GM23338 (cell line): ENCODE data around the gene SEL1L3. TPM values are rescaled to one million over a fixed set of nuclear protein-coding genes. Genes with fewer than 3 reads are reported as not detected.

ENCODE experiments used
- ATAC-seq: fragments of 200-7000 bp; cut with Tn5 transposase; 3 replicates; pipeline ENCODE4 v1.9.1; 2020
- DNase-seq: peaks from one replicate; pipeline ENCODE4 v3.0.0-alpha.2; 2015; ENCODE audit warnings: low spot score
- H2AFZ ChIP-seq: fragments of 200-600 bp; sonication (generic); 2 replicates; pipeline ENCODE4 v1.8.0; 2016; ENCODE audit warnings: antibody characterized with exemption, mild to moderate bottlenecking, moderate library complexity
- H3F3A ChIP-seq: fragments of 200-600 bp; sonication (generic); replicated peaks from 2 replicates; pipeline ENCODE4 v1.8.0; 2017; ENCODE audit warnings: antibody characterized with exemption, mixed run types, low read depth
- H3K27ac ChIP-seq: fragments of 200-600 bp; sonication (generic); 2 replicates; pipeline ENCODE4 v1.6.1; 2016; ENCODE audit warnings: low read depth
- H3K27me3 ChIP-seq: fragments of 200-600 bp; sonication (generic); 2 replicates; pipeline ENCODE4 v1.8.0; 2016; ENCODE audit warnings: mild to moderate bottlenecking, mixed run types, moderate library complexity; ENCODE audit not compliant: insufficient read depth
- H3K36me3 ChIP-seq: fragments of 200-600 bp; sonication (generic); 2 replicates; pipeline ENCODE4 v1.8.0; 2016; ENCODE audit warnings: mild to moderate bottlenecking; ENCODE audit not compliant: insufficient read depth
- H3K4me1 ChIP-seq: fragments of 200-600 bp; sonication (generic); 2 replicates; pipeline ENCODE4 v1.8.0; 2016; ENCODE audit warnings: mild to moderate bottlenecking, moderate library complexity; ENCODE audit not compliant: insufficient read depth
- H3K4me2 ChIP-seq: fragments of 200-600 bp; sonication (generic); 2 replicates; pipeline ENCODE4 v1.7.1; 2017; ENCODE audit warnings: mixed run types
- H3K4me3 ChIP-seq: fragments of 200-600 bp; sonication (generic); 2 replicates; pipeline ENCODE4 v1.6.1; 2016; ENCODE audit warnings: mixed run types
- H3K79me2 ChIP-seq: fragments of 200-600 bp; sonication (generic); replicated peaks from 2 replicates; pipeline ENCODE4 v1.8.0; 2017; ENCODE audit warnings: mild to moderate bottlenecking; ENCODE audit not compliant: insufficient read depth
- H3K9me2 ChIP-seq: fragments of 200-600 bp; sonication (generic); 2 replicates; pipeline ENCODE4 v1.8.0; 2017; ENCODE audit not compliant: insufficient read depth
- H4K20me1 ChIP-seq: fragments of 200-600 bp; sonication (generic); replicated peaks from 2 replicates; pipeline ENCODE4 v1.8.0; 2017; ENCODE audit warnings: mild to moderate bottlenecking; ENCODE audit not compliant: insufficient read depth
- H3K27ac Mint-ChIP-seq: 2 replicates; pipeline ENCODE4 v1.8.0; 2020; ENCODE audit warnings: inconsistent platforms, mild to moderate bottlenecking, moderate library complexity, mixed read lengths
- H3K27me3 Mint-ChIP-seq: 3 replicates; pipeline ENCODE4 v1.8.0; 2022; ENCODE audit warnings: low read depth, mild to moderate bottlenecking, moderate library complexity, mixed read lengths, inconsistent platforms; ENCODE audit not compliant: insufficient read depth, poor library complexity
- H3K36me3 Mint-ChIP-seq: 3 replicates; pipeline ENCODE4 v1.8.0; 2021; ENCODE audit warnings: low read depth, mild to moderate bottlenecking, inconsistent platforms, moderate library complexity, mixed read lengths
- H3K4me1 Mint-ChIP-seq: 3 replicates; pipeline ENCODE4 v1.8.0; 2020; ENCODE audit warnings: mild to moderate bottlenecking, inconsistent platforms, mixed read lengths
- H3K4me3 Mint-ChIP-seq: 3 replicates; pipeline ENCODE4 v1.8.0; 2021; ENCODE audit warnings: moderate library complexity, mild to moderate bottlenecking, inconsistent platforms, mixed read lengths
- H3K9me3 Mint-ChIP-seq: 3 replicates; pipeline ENCODE4 v1.8.0; 2020; ENCODE audit warnings: moderate library complexity, mild to moderate bottlenecking, inconsistent platforms, mixed read lengths
- CREB1 ChIP-seq: fragments of 250-450 bp; sonication (Bioruptor Pico); IDR thresholded peaks from 2 replicates; pipeline ENCODE4 v1.5.0; 2020; ENCODE audit warnings: low read depth, mild to moderate bottlenecking, moderate library complexity
- ETS1 ChIP-seq: IDR thresholded peaks from 2 replicates; pipeline ENCODE4 v1.6.1; 2016; ENCODE audit warnings: antibody characterized with exemption
- EZH2 ChIP-seq: fragments of 200-600 bp; sonication (generic); IDR thresholded peaks from one replicate; pipeline ENCODE4 v1.8.0; 2017; ENCODE audit warnings: antibody characterized with exemption, mild to moderate bottlenecking, low read depth; ENCODE audit not compliant: unreplicated experiment
- JUNB ChIP-seq: IDR thresholded peaks from one replicate; pipeline ENCODE4 v1.6.1; 2016; ENCODE audit warnings: antibody characterized with exemption; ENCODE audit not compliant: unreplicated experiment
- NANOG ChIP-seq: IDR thresholded peaks from 2 replicates; pipeline ENCODE4 v1.6.1; 2016; ENCODE audit warnings: antibody characterized with exemption, borderline replicate concordance
- POLR2AphosphoS5 ChIP-seq: IDR thresholded peaks from 2 replicates; pipeline ENCODE4 v1.6.1; 2016; ENCODE audit warnings: antibody characterized with exemption, low read depth
- REST ChIP-seq: IDR thresholded peaks from one replicate; pipeline ENCODE4 v1.6.1; 2018; ENCODE audit warnings: antibody characterized with exemption; ENCODE audit not compliant: unreplicated experiment
- STAT1 ChIP-seq: IDR thresholded peaks from one replicate; pipeline ENCODE4 v1.6.1; 2016; ENCODE audit warnings: antibody characterized with exemption; ENCODE audit not compliant: unreplicated experiment
- ZNF331 ChIP-seq: fragments of 250-450 bp; sonication (Bioruptor Pico); IDR thresholded peaks from 2 replicates; pipeline ENCODE4 v1.5.0; 2020; ENCODE audit warnings: low read depth, mild to moderate bottlenecking, moderate library complexity
- ZNF462 ChIP-seq: fragments of 250-450 bp; sonication (Bioruptor Pico); IDR thresholded peaks from 2 replicates; pipeline ENCODE4 v1.5.0; 2020; ENCODE audit warnings: mild to moderate bottlenecking, moderate library complexity
- polyA plus RNA-seq: library from polyadenylated mRNA; unstranded; fragments of >200 nt; fragmentation: Nextera tagmentation; extraction: Ambion mirVana; gene quantifications from 2 replicates; pipeline ENCODE4 v1.2.1, GENCODE V29; 2016
- total RNA-seq: library from RNA; depleted of rRNA; stranded (reverse); fragments of >200 nt; shearing (Covaris generic); gene quantifications from 2 replicates; pipeline ENCODE4 v1.2.3, GENCODE V29; 2014

Gene SEL1L3
- total and polyA plus RNA-seq, 2 experiments from 2014 or later, result 17.1 to 61.7 TPM

GRCh38 chr4:25874655-25875054, 11.9 kb upstream of the SEL1L3 start:
- Mint-ChIP-seq H3K36me3 (no peaks in the 10 kb centered on the region), H3K4me1 (peaks cover 5% of the 10 kb centered on the region; the same call in 2 of the 3 replicates), H3K9me3 (no peaks in the 10 kb centered on the region), H3K4me3 (no peak overlapping the region), H3K27me3 (peaks cover 2% of the 10 kb centered on the region), H3K27ac (no peak overlapping the region)
- no peaks in the 10 kb centered on the region for H3K27me3 ChIP-seq
- no peak overlapping the region for H3K4me2 ChIP-seq
- H3K36me3 ChIP-seq, result no peaks in the 10 kb centered on the region
- TF ChIP-seq ETS1, result no peak
- no peak for TF ChIP-seq CREB1 (CRISPR knock-in tag)
- TF ChIP-seq POLR2AphosphoS5, result no peak
- no peak for TF ChIP-seq JUNB
- TF ChIP-seq NANOG, result no peak
- TF ChIP-seq EZH2, result no peak
- no peak for TF ChIP-seq STAT1
- no peak for TF ChIP-seq ZNF331 (CRISPR knock-in tag)
- no peak for TF ChIP-seq REST
- no peak for TF ChIP-seq ZNF462
- no peak overlapping the region for H3K4me3 ChIP-seq
- peaks cover 10% of the 10 kb centered on the region; the same call in 1 of the 2 replicates for H3K4me1 ChIP-seq
- DNase-seq, result no peak
- H3K27ac ChIP-seq, result no peak overlapping the region
- no peak for ATAC-seq
- no peaks in the 10 kb centered on the region for H3K79me2 ChIP-seq
- H4K20me1 ChIP-seq, result no peaks in the 10 kb centered on the region; the same call in 1 of the 2 replicates
- H2AFZ ChIP-seq, result no peak overlapping the region
- no peaks in the 10 kb centered on the region; the same call in 1 of the 2 replicates for H3K9me2 ChIP-seq
- H3F3A ChIP-seq, result no peaks in the 10 kb centered on the region
